ENCODE measurements around the gene GTF2F1. TPM values are rescaled to one million over a fixed set of nuclear protein-coding genes. Genes with fewer than 3 reads are reported as not detected.
A peak's percentile ranks its signal among the peaks of the same experiment; 100 is the strongest.
"Not testable (repeated sequence)": the region's sequence is repeated elsewhere in the genome, so short reads cannot be mapped to it uniquely, and the experiment has no call there.

The GTF2F1 gene
- polyA plus RNA-seq, 1 donor from 2014 or later, result 25.4 TPM

DNA sequence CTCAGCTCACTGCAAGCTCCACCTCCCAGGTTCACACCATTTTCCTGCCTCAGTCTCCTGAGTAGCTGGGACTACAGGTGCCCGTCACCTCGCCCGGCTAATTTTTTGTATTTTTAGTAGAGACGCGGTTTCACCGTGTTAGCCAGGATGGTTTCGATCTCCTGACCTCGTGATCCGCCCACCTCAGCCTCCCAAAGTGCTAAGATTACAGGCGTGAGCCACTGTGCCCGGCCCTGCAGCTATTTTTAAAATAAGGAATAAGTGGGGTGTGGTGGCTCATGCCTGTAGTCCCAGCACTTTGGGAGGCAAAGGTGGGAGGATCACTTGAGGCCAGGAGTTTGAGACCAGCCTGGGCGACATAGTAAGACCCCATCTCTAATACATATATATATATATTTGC is 32.5 kb downstream of the GTF2F1 start:
- H3K27me3 Mint-ChIP-seq, H3K36me3 Mint-ChIP-seq, H3K9me3 Mint-ChIP-seq, H3K27ac Mint-ChIP-seq: not testable (repeated sequence)
- Mint-ChIP-seq H3K4me1 (peaks cover 8 to 13% (median 10%) of the 10 kb centered on the region in 3 donors), H3K4me3 (peak overlapping the region in 2 of 4 donors; percentile 12 to 90)

DNA sequence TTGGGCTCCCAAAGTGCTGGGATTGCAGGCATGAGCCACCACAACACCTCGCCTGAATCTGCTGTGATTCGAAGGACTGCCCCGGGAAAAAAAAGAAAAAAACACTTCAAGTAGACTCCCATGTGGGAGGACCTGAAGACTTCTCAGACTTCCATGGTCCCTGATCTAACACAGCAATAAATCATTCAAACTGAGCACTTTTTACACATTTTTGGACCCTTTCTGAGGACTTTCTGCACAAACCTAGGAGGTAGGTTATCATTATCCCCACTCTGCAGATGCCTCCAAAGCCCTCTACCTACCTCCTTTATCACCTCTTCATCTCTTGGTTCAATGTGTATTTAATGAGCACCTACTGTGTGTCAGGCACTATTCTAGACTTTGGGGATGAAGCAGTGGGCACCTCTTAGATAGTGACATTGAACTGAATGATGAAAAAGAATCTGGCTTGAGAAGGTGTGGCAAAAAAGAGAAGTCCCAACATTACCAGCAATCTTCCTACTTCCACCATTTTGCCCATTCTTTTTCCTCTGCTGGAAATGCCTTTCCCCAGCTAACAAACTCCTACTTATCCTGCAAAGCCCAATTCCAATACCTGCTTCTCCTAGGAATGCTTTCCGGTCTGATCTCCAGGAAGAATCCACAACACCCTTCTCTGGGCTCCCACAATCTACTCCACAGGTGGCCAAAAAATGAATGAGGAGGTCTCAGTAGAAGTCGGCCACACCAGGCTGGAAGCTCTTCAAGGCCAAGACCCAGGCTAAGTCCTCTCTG is 33.2 kb downstream of the GTF2F1 start:
- Mint-ChIP-seq H3K9me3 (peaks cover 0 to 1% (median 0%) of the 10 kb centered on the region in 3 donors), H3K4me3 (peak overlapping the region in 3 of 4 donors; percentile 36 to 73 (median 41)), H3K36me3 (peaks cover 2% of the 10 kb centered on the region), H3K4me1 (peaks cover 8 to 13% (median 10%) of the 10 kb centered on the region in 3 donors), H3K27ac (peak overlapping the region in 1 of 3 donors; percentile 82), H3K27me3 (peaks cover 1% of the 10 kb centered on the region)

DNA sequence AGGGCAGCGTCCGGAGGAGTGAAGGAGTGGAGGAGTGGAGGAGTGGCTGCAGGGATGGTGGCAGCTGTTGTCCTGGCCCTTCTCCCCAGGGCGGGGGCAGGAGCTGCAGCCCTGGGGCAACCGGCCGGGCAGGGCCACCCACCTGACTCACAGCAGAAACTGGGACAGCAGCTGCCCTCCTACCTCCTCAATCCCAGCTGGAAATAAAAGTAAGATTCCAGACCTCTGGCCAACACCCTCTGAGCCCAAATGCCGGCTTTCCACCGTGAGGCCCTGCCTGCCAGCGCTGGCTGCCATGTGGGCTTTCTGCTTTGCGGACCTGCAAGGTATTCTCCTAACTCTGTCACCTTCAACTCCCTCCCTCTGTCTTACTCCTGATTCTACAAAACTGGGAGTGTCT is 35.0 kb downstream of the GTF2F1 start:
- Mint-ChIP-seq H3K4me1 (peaks cover 6 to 10% (median 9%) of the 10 kb centered on the region in 3 donors), H3K4me3 (no peak overlapping the region), H3K27ac (no peak overlapping the region), H3K36me3 (no peaks in the 10 kb centered on the region), H3K9me3 (peaks cover 0 to 1% (median 0%) of the 10 kb centered on the region in 3 donors), H3K27me3 (peaks cover 1% of the 10 kb centered on the region)

DNA sequence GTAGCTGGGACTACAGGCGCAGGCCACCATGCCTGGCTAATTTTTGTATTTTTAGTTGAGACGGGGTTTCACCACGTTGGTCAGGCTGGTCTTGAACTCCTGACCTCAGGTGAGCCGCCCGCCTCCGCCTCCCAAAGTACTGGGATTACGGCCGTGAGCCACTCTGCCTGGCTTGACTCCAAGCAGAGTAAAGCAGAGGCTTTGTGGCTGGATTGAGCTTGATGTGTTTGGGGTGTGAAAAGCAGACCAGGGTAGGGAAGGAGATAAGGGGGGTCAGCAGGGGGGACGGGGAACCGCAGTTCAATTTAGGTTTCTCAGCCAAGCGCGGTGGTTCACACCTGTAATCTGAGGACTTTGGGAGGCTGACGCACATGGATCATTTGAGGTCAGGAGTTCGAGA is 35.8 kb downstream of the GTF2F1 start:
- Mint-ChIP-seq H3K36me3 (no peaks in the 10 kb centered on the region), H3K27ac (no peak overlapping the region), H3K27me3 (peaks cover 1% of the 10 kb centered on the region), H3K9me3 (peaks cover 0 to 1% (median 0%) of the 10 kb centered on the region in 3 donors), H3K4me3 (no peak overlapping the region), H3K4me1 (peaks cover under 1 to 10% (median 3%) of the 10 kb centered on the region in 3 donors)

DNA sequence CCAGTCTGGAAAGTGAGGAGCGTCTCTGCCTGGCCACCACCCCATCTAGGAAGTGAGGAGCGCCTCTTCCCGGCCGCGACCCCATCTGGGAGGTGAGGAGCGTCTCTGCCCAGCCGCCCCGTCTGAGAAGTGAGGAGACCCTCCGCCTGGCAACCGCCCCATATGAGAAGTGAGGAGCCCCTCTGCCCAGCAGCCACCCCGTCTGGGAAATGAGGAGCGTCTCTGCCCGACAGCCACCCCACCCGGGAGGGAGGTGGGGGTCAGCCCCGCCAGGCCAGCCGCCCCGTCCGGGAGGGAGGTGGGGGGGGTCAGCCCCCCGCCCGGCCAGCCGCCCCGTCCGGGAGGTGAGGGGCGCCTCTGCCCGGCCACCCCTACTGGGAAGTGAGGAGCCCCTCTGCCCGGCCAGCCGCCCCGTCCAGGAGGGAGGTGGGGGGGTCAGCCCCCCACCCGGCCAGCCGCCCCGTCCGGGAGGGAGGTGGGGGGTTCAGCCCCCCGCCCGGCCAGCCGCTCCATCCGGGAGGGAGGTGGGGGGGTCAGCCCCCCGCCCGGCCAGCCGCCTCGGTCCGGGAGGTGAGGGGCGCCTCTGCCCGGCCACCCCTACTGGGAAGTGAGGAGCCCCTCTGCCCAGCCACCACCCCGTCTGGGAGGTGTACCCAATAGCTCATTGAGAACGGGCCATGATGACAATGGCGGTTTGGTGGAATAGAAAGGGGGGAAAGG is 37.5 kb downstream of the GTF2F1 start:
- not testable (repeated sequence) for H3K27me3 Mint-ChIP-seq, H3K27ac Mint-ChIP-seq, H3K9me3 Mint-ChIP-seq, H3K4me1 Mint-ChIP-seq, H3K36me3 Mint-ChIP-seq, H3K4me3 Mint-ChIP-seq

DNA sequence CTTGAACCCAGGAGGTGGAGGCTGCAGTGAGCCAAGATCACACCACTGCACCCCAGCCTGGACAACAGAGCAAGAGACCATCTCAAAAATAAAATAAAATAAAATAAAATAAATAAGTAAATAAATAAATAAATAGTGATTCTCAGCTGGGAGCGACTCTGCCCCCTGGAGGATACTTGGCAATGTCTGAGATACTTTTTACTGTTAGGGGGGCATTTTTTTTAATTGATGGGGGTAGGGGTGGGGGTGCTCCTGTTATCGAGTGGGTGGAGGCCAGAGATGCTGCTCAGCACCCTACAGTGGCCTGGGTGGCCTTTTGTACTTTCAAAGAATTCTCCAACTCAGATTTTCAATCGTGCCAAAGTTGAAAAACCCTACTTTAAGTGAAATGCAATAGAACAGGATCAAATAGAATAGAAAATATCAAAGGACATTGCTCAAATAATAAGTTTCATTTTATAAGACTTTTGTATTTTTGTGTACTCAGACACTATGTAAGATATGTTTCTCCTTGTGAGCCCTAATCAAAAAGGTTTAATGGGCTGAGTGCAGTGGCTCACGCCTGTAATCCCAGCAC is 38.8 kb downstream of the GTF2F1 start:
- peaks cover 0 to 1% (median 0%) of the 10 kb centered on the region in 3 donors for H3K9me3 Mint-ChIP-seq
- no peaks in the 10 kb centered on the region for H3K36me3 Mint-ChIP-seq
- peaks cover 0 to 5% (median 0%) of the 10 kb centered on the region in 3 donors for H3K4me1 Mint-ChIP-seq
- peak overlapping the region in 1 of 3 donors; percentile 46 for H3K27ac Mint-ChIP-seq
- H3K27me3 Mint-ChIP-seq, result no peaks in the 10 kb centered on the region
- no peak overlapping the region for H3K4me3 Mint-ChIP-seq

DNA sequence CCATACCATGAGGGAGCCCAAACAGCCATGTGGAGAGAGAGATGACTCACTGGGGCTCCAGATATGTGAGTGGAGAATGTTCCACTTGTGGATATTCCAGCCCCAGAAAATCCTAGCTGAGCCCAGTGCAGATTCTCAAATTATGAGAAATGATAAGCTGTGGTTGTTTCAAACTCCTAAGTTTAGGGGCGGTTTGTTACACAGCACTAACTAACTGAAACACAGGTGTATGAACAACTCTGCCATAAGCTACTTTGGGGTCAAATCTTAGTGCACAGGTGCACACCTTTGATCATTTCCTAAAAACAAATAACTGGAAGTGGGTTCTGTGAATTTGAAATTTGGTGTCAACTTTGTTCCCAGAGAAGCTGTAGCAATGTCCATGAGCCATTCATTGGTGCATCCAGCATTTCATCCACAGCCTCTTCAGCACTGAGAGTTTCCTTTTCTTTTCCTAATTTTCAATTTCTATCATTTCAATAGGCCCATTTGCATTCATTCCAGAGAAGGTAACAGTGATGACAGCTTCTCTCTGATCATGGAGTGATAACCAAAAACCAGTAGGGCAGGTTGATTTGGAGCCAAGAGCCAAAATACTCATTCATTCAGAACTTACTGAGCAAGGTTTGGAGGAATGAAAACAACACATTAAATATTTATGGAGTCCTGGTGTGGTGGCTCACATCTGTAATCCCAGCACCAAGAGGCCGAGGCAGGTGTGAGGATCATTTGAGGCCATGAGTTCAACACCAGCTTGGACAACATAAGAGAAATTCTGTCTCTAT is 40.4 kb downstream of the GTF2F1 start:
- H3K4me3 Mint-ChIP-seq, result no peak overlapping the region
- no peaks in the 10 kb centered on the region for H3K27me3 Mint-ChIP-seq
- H3K27ac Mint-ChIP-seq, result no peak overlapping the region
- H3K36me3 Mint-ChIP-seq, result no peaks in the 10 kb centered on the region
- peaks cover 0 to 1% (median 0%) of the 10 kb centered on the region in 3 donors for H3K9me3 Mint-ChIP-seq
- H3K4me1 Mint-ChIP-seq, result peaks cover 0 to 1% (median 0%) of the 10 kb centered on the region in 3 donors

DNA sequence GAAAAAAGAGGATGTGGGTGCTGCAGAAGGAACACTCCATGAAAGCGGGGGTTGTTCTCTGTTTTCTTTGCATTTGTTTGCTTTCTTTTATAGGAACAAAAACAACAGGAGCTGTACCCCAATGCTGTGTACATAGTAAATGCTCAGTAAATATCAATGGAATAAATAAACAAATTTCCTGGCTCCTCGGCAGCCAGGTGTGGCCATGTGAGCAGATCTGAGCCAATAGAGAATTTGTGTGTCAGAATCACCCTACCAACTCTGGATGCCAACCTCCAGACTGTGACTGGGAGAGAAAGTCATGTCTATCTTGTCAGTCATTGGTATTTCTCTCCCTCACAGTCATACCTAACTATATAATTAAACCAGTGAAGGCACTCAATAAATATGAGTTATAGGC is 42.3 kb downstream of the GTF2F1 start:
- no peaks in the 10 kb centered on the region for H3K4me1 Mint-ChIP-seq
- no peaks in the 10 kb centered on the region for H3K9me3 Mint-ChIP-seq
- H3K36me3 Mint-ChIP-seq, result no peaks in the 10 kb centered on the region
- no peak overlapping the region for H3K27ac Mint-ChIP-seq
- H3K4me3 Mint-ChIP-seq, result no peak overlapping the region
- no peaks in the 10 kb centered on the region for H3K27me3 Mint-ChIP-seq

DNA sequence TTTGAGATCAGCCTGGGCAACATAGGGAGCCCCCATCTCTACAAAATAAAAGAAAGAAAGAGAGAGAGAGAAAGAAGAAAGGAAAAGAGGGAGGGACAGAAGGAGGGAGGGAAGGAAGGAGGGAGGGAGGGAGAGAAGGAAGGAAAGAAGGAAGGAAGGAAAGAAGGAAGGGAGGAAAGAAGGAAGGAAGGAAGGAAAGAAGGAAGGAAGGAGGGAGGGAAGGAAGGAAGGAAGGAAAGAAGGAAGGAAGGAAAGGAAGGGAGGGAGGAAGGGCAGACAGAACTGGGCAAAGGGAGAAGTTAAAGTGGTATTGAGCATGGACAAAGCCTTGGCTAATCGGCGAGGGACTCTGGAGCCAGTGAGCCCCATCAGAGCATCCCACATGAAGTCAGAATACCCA is 43.7 kb downstream of the GTF2F1 start:
- H3K4me1 Mint-ChIP-seq, H3K36me3 Mint-ChIP-seq, H3K4me3 Mint-ChIP-seq, H3K27ac Mint-ChIP-seq, H3K9me3 Mint-ChIP-seq, H3K27me3 Mint-ChIP-seq: not testable (repeated sequence)

DNA sequence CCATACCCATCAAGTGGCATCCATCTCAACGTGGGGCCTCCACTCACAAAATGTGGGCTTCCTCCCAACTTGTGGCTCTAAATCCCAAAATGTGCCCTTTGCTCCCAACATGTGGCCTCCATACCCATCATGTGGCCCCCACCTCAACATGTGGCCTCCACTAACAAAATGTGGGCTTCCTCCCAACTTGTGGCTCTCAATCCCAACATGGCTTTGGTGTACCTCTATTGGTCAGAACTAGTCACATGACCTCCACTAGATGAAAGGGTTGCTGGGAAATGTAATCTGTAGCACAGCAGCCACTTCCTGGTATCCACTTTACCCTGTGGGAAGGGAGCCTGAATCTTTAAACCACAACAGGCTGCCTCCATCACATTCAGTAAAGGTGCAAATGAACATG is 49.5 kb downstream of the GTF2F1 start:
- H3K4me3 Mint-ChIP-seq, result no peak overlapping the region
- no peak overlapping the region for H3K27ac Mint-ChIP-seq
- H3K36me3 Mint-ChIP-seq, result no peaks in the 10 kb centered on the region
- H3K9me3 Mint-ChIP-seq, result no peaks in the 10 kb centered on the region
- H3K27me3 Mint-ChIP-seq, result no peaks in the 10 kb centered on the region
- H3K4me1 Mint-ChIP-seq, result peaks cover 0 to 4% (median 0%) of the 10 kb centered on the region in 3 donors

DNA sequence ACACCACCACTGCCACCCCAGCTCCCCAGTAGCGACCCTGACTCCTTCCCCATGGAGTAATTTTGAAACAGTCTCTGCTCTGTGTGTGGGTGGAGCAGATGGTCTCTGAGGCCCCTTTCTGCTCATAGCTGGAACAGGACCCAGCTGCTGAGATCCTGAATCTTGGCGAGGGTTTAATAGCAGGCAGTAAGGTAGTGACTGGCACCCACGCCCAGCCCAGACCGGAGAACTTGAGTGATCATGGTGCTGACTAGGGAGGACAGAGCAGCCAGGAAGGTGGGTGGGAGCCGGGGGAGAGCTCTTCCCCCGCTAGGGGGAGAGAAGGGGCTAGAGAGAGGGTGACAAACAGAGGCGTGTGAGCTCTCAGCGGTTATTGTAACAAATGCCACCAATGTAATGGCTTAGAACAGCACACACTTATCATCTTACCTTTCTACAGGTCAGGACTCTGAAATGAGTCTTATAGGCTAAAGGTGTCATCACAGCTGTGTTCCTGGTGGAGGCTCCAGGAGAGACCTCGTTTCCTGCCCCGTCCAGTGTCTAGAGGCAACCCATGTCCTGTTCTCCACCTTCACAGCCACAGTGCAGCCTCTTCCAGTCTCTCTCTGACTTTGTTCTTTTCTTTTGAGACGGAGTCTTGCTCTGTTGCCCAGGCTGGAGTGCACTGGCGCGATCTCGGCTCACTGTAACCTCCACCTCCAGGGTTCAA is 52.3 kb downstream of the GTF2F1 start:
- Mint-ChIP-seq H3K4me3 (no peak overlapping the region), H3K9me3 (no peaks in the 10 kb centered on the region), H3K27me3 (no peaks in the 10 kb centered on the region), H3K27ac (no peak overlapping the region), H3K4me1 (peaks cover 0 to 4% (median 0%) of the 10 kb centered on the region in 3 donors), H3K36me3 (no peaks in the 10 kb centered on the region)

DNA sequence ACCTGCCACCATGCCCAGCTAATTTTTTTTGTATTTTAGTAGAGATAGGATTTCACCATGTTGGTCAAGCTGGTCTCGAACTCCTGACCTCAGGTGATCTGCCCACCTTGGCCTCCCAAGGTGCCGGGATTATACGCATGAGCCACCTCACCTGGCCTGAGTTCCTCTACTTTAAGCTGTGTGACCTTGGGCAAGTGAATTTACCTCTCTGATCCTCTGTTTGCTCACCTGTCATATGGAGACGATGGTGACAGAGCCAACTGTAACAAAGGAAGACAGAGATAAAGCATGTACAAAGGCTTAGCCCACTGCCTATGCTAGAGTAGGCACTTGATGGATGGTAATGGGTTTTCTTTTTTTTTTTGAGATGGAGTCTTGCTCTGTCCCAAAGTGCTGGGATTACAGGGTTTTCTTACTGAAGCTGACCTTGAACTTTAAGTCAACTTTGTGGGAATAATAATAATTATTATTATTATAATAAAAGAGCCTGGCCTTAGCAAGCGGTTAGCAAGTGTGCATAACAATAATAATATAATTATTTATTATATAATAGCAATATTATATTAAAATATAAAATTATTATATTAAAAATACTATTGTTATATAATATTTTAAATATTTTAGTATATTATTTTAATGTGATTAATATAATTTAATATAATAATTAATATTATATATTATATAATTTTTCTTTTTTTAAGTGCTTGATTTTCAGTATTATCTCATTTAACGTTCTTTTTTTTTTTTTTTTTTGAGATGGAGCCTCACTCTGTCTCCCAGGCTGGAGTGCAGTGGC is 58.3 kb downstream of the GTF2F1 start:
- H3K4me1 Mint-ChIP-seq, result no peaks in the 10 kb centered on the region
- no peak overlapping the region for H3K4me3 Mint-ChIP-seq
- no peak overlapping the region for H3K27ac Mint-ChIP-seq
- peaks cover 2% of the 10 kb centered on the region for H3K27me3 Mint-ChIP-seq
- no peaks in the 10 kb centered on the region for H3K9me3 Mint-ChIP-seq
- H3K36me3 Mint-ChIP-seq, result no peaks in the 10 kb centered on the region

DNA sequence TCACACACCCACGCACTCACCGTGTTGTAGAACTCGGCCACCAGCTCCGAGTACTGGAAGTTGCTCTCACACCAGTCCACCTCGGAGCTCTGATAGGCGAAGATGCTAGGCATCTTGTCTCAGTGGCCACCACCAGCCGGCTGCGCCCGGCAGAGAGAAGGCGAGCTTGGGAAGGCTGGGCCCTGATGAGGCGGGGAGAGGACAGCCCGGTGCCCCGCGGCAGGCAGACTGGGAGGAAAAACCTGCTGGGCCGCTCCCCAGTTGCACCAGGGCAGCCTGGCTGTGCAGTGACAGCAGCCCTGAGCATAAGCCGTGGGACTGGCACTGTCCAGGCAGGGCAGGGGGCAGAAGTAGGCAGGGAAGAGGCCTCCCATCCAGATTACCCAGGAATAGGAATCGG is 59.5 kb downstream of the GTF2F1 start, which contains the start of gene ACER1:
Gene ACER1 (minus strand): TSS at position 174 of the 400 bp plus-strand sequence. CDS start 61 bp downstream, at position 113.
- no peaks in the 10 kb centered on the region for H3K36me3 Mint-ChIP-seq
- no peaks in the 10 kb centered on the region for H3K9me3 Mint-ChIP-seq
- no peak within 1 kb of the TSS for H3K4me3 Mint-ChIP-seq
- no peak within 1 kb of the TSS for H3K27ac Mint-ChIP-seq
- H3K4me1 Mint-ChIP-seq, result no peaks in the 10 kb centered on the region
- H3K27me3 Mint-ChIP-seq, result peaks cover 2% of the 10 kb centered on the region

Data from IgD-negative memory B cell (primary cell).